HepG2 (cell line): ENCODE measurements around the gene INPP5E. TPM values are rescaled to one million over a fixed set of nuclear protein-coding genes. Genes with fewer than 3 reads are reported as not detected.

Experiments
- AKNA ChIP-seq: sonication (generic); formaldehyde crosslinking; IDR thresholded peaks from 2 replicates; pipeline ENCODE4 v1.4.0; 2020; ENCODE audit warnings: missing genetic modification reagents, borderline replicate concordance
- ASH2L ChIP-seq: fragments of 300-600, 200-600 bp; sonication (generic); IDR thresholded peaks from 2 replicates; pipeline ENCODE4 v1.7.0; 2017; ENCODE audit warnings: low read depth, mild to moderate bottlenecking, moderate library complexity, mixed read lengths, low read length; ENCODE audit not compliant: insufficient read length
- FOXK1 ChIP-seq: sonication (generic); formaldehyde crosslinking; IDR thresholded peaks from 2 replicates; pipeline ENCODE4 v1.4.0; 2020; ENCODE audit warnings: low read depth, missing genetic modification reagents, borderline replicate concordance
- FOXO1 ChIP-seq: sonication (generic); formaldehyde crosslinking; IDR thresholded peaks from 2 replicates; pipeline ENCODE4 v1.4.0; 2020; ENCODE audit warnings: missing genetic modification reagents
- NCOA1 ChIP-seq: sonication (generic); formaldehyde crosslinking; IDR thresholded peaks from 2 replicates; pipeline ENCODE4 v1.9.0; 2021; ENCODE audit warnings: missing genetic modification reagents
- NR2F2 ChIP-seq: IDR thresholded peaks from 2 replicates; pipeline ENCODE4 v1.6.1; 2012; ENCODE audit warnings: low read depth, inconsistent platforms, borderline replicate concordance
- RFXANK ChIP-seq: IDR thresholded peaks from 2 replicates; pipeline ENCODE4 v1.6.1; 2016
- TCF7 ChIP-seq: sonication (generic); IDR thresholded peaks from 2 replicates; pipeline ENCODE4 v1.6.1; 2016; ENCODE audit warnings: antibody characterized with exemption, low read depth
- TFDP2 ChIP-seq: sonication (generic); formaldehyde crosslinking; IDR thresholded peaks from 2 replicates; pipeline ENCODE4 v1.4.0; 2020; ENCODE audit warnings: missing genetic modification reagents
- YEATS2 ChIP-seq: sonication (generic); formaldehyde crosslinking; IDR thresholded peaks from 2 replicates; pipeline ENCODE4 v1.4.0; 2020; ENCODE audit warnings: missing genetic modification reagents, borderline replicate concordance
- ZNF180 ChIP-seq: sonication (generic); formaldehyde crosslinking; IDR thresholded peaks from 2 replicates; pipeline ENCODE4 v1.4.0; 2020; ENCODE audit warnings: low read depth, missing genetic modification reagents, borderline replicate concordance
- ZNF3 ChIP-seq: IDR thresholded peaks from 2 replicates; pipeline ENCODE4 v1.7.0; 2017; ENCODE audit warnings: inconsistent platforms
- ZNF556 ChIP-seq: sonication (generic); formaldehyde crosslinking; IDR thresholded peaks from 2 replicates; pipeline ENCODE4 v1.4.0; 2020; ENCODE audit warnings: mild to moderate bottlenecking, missing genetic modification reagents, borderline replicate concordance
- ZNF652 ChIP-seq: IDR thresholded peaks from 2 replicates; pipeline ENCODE4 v1.6.1; 2016; ENCODE audit warnings: low read depth, borderline replicate concordance
- ZNF850 ChIP-seq: sonication (generic); formaldehyde crosslinking; conservative IDR thresholded peaks from 2 replicates; pipeline ENCODE4 v1.9.0; 2021; ENCODE audit warnings: mild to moderate bottlenecking, missing genetic modification reagents
- polyA plus RNA-seq, 8 experiments: library from polyadenylated mRNA; depleted of rRNA in 3 of 8; stranded (reverse) in 7 of 8; unstranded in 1 of 8; fragments of >200 nt; fragmentation: Illumina TruSeq in 4 of 8; extraction: Trizol in 4 of 8; gene quantifications; 2 replicates each; pipeline versions ENCODE4 v1.2.1 to v1.2.3, GENCODE V29; 2011 to 2016; ENCODE audit warnings: low read depth in 4 of 8, missing spikeins in 1 of 8, mixed read lengths in 1 of 8; ENCODE audit not compliant: insufficient read depth in 1 of 8
- total RNA-seq, 5 experiments: library from RNA; depleted of rRNA; stranded (reverse); fragments of >200 nt; fragmentation: Illumina TruSeq; extraction: Trizol; gene quantifications; 2 replicates each; pipeline ENCODE4 v1.2.3, GENCODE V29; 2016; ENCODE audit warnings: low read depth in 1 of 5
- TF ChIP-seq, protein P1 (sequence below): sonication (generic); formaldehyde crosslinking; IDR thresholded peaks from 2 replicates; pipeline ENCODE4 v1.8.0; 2022; ENCODE audit warnings: missing genetic modification reagents, mild to moderate bottlenecking, inconsistent platforms, borderline replicate concordance
- TF ChIP-seq, protein P2 (sequence below), 2 experiments: sonication (generic) in 1 of 2; formaldehyde crosslinking in 1 of 2; IDR thresholded peaks; 2 replicates each; pipeline versions ENCODE4 v1.5.1 to v1.6.1; 2011 to 2020; ENCODE audit warnings: borderline replicate concordance in 1 of 2, low read depth in 1 of 2, low read length in 1 of 2, mild to moderate bottlenecking in 1 of 2, missing genetic modification reagents in 1 of 2, moderate library complexity in 1 of 2

The INPP5E gene
- total and polyA plus RNA-seq, 2 of the 13 experiments (the other 11 are each of a cell fraction or from before 2014, with no cell fraction given) = 5.5 TPM

- TF ChIP-seq TCF7 = peak; percentile 36; the same call in 1 of the 2 replicates
- TF ChIP-seq ZNF556 (CRISPR knock-in tag) = 0 out of 2 replicates have a peak, but pooled peaks have one; percentile 43
- peak; percentile 31; the same call in 1 of the 2 replicates for TF ChIP-seq NR2F2
- peak; percentile 77; the same call in 1 of the 2 replicates for TF ChIP-seq TFDP2 (CRISPR knock-in tag)
- TF ChIP-seq ZNF3 = no peak
- TF ChIP-seq RFXANK (CRISPR knock-in tag) = no peak
- TF ChIP-seq NCOA1 (CRISPR knock-in tag) = no peak
- no peak for TF ChIP-seq ZNF180 (CRISPR knock-in tag)
- TF ChIP-seq ZNF652 (CRISPR knock-in tag) = no peak
- no peak for TF ChIP-seq AKNA (CRISPR knock-in tag)
- TF ChIP-seq, protein P1, sequence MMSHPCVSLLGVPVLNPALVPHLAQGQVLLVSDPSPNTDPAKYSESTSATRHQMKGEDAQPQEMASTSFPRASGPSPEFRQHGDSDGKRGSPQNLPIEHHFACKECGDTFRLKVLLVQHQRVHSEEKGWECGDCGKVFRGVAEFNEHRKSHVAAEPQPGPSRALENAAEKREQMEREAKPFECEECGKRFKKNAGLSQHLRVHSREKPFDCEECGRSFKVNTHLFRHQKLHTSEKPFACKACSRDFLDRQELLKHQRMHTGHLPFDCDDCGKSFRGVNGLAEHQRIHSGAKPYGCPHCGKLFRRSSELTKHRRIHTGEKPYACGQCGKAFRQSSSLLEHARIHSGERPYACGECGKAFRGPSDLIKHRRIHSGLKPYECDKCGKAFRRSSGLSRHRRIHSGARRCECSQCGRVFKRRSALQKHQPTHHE (CRISPR knock-in tag) = 0 out of 2 replicates have a peak, but pooled peaks have one; percentile 65
- peak; percentile 44; the same call in 1 of the 2 replicates for TF ChIP-seq FOXK1 (CRISPR knock-in tag)
- peak; percentile 51 for TF ChIP-seq ASH2L
- TF ChIP-seq ZNF850 (CRISPR knock-in tag) = no peak
- TF ChIP-seq FOXO1 = 0 out of 2 replicates have a peak, but pooled peaks have one; percentile 13
- TF ChIP-seq, protein P2, sequence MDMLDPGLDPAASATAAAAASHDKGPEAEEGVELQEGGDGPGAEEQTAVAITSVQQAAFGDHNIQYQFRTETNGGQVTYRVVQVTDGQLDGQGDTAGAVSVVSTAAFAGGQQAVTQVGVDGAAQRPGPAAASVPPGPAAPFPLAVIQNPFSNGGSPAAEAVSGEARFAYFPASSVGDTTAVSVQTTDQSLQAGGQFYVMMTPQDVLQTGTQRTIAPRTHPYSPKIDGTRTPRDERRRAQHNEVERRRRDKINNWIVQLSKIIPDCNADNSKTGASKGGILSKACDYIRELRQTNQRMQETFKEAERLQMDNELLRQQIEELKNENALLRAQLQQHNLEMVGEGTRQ (IDR thresholded peaks at IDR 0.05; ENCODE audit: low read depth, low read length) = no peak
- TF ChIP-seq, protein P2 (CRISPR knock-in tag; IDR thresholded peaks at IDR 0.05; ENCODE audit: borderline replicate concordance) = no peak
- TF ChIP-seq YEATS2 (CRISPR knock-in tag) = no peak
These were observed 39.4 kb downstream of the INPP5E start, which contains the start of gene SNAPC4 (continued) for GRCh38 chr9:136400038-136400834.
